Measurements from ENCODE around the gene MON2.

- TF ChIP-seq CTCF (IDR thresholded peaks at IDR 0.05; ENCODE audit: borderline replicate concordance, extremely low read depth, low read length, poor library complexity, severe bottlenecking): no peak
- TF ChIP-seq EZH2 (IDR thresholded peaks at IDR 0.05; ENCODE audit: borderline replicate concordance, low read depth, low read length, severe bottlenecking): no peak
These were observed 162.8 kb downstream of the MON2 start for GRCh38 chr12:62629413-62629812.
